Caco-2 (cell line): ENCODE results near the gene HPS5. TPM values are rescaled to one million over a fixed set of nuclear protein-coding genes. Genes with fewer than 3 reads are reported as not detected.

Experiments
- BruUV-seq: library from RNA; stranded (reverse); fragments of 400-500 nt; replicated peaks from 2 replicates; lab custom pipeline; 2021; lab: Mats Ljungman, UMichigan
- CTCF ChIA-PET: fragments of 300-600 bp; sonication (Branson Sonifier 250); formaldehyde crosslinking; loops from one replicate; lab custom pipeline; 2022; ENCODE audit warnings: antibody characterized with exemption; lab: Charles Lee
- POLR2A ChIA-PET: fragments of 300-600 bp; sonication (Branson Sonifier 250); formaldehyde crosslinking; loops from one replicate; lab custom pipeline; 2022; ENCODE audit warnings: antibody characterized with exemption; lab: Charles Lee
- DNase-seq, 2 experiments: peaks; one replicate each; pipeline versions ENCODE4 v3.0.0 to v3.0.0-alpha.2; 2020 to 2022
- H3K27me3 ChIP-seq: replicated peaks from 2 replicates; pipeline ENCODE4 v1.6.0; 2011; ENCODE audit warnings: low read length; ENCODE audit not compliant: control insufficient read depth, insufficient read depth
- H3K36me3 ChIP-seq: 2 replicates; pipeline ENCODE4 v1.5.1; 2011; ENCODE audit warnings: low read length; ENCODE audit not compliant: control insufficient read depth, insufficient read depth
- H3K4me1 ChIP-seq: fragments of 250-450 bp; sonication (Bioruptor Pico); 2 replicates; pipeline ENCODE4 v1.5.1; 2020; ENCODE audit warnings: mild to moderate bottlenecking
- H3K4me3 ChIP-seq: 2 replicates; pipeline ENCODE4 v1.5.1; 2011; ENCODE audit warnings: low read depth, mild to moderate bottlenecking, control low read depth, low read length
- H3K9me3 ChIP-seq: fragments of 250-450 bp; sonication (Bioruptor Pico); 2 replicates; pipeline ENCODE4 v1.5.1; 2020; ENCODE audit warnings: mild to moderate bottlenecking, moderate library complexity
- H3K27ac Mint-ChIP-seq: one replicate; pipeline ENCODE4 v1.8.0; 2022; ENCODE audit warnings: mixed read lengths; ENCODE audit not compliant: unreplicated experiment
- H3K27me3 Mint-ChIP-seq: one replicate; pipeline ENCODE4 v1.8.0; 2022; ENCODE audit warnings: mixed read lengths; ENCODE audit not compliant: insufficient read depth, unreplicated experiment
- H3K36me3 Mint-ChIP-seq: one replicate; pipeline ENCODE4 v1.8.0; 2022; ENCODE audit warnings: mild to moderate bottlenecking, mixed read lengths; ENCODE audit not compliant: insufficient read depth, unreplicated experiment
- H3K4me1 Mint-ChIP-seq: one replicate; pipeline ENCODE4 v1.8.0; 2022; ENCODE audit warnings: low read depth, mixed read lengths; ENCODE audit not compliant: unreplicated experiment
- H3K4me3 Mint-ChIP-seq: one replicate; pipeline ENCODE4 v1.8.0; 2022; ENCODE audit warnings: mild to moderate bottlenecking, moderate library complexity, mixed read lengths; ENCODE audit not compliant: unreplicated experiment
- H3K9me3 Mint-ChIP-seq: one replicate; pipeline ENCODE4 v1.8.0; 2022; ENCODE audit warnings: mixed read lengths; ENCODE audit not compliant: unreplicated experiment
- CTCF ChIP-seq, 2 experiments: fragments of 200-600 bp in 1 of 2; IDR thresholded peaks; 1 replicate in 1 of 2; 2 replicates in 1 of 2; pipeline versions ENCODE4 v1.5.1 to v1.8.0; 2011 to 2022; ENCODE audit warnings: antibody characterized with exemption in 1 of 2, control low read depth in 1 of 2, inconsistent platforms in 1 of 2, low read depth in 1 of 2, low read length in 1 of 2, mild to moderate bottlenecking in 1 of 2, moderate library complexity in 1 of 2; ENCODE audit not compliant: insufficient read depth in 1 of 2, severe bottlenecking in 1 of 2, unreplicated experiment in 1 of 2
- intact Hi-C: fragments of 100-400 bp; cut with micrococcal nuclease; formaldehyde crosslinking; loops from one replicate; pipeline ENCODE4 v1.10.0; 2022; ENCODE audit not compliant: unreplicated experiment
- total RNA-seq: library from RNA; stranded (reverse); gene quantifications from 2 replicates; pipeline ENCODE4 v1.2.3, GENCODE V29; 2022

Gene HPS5
- total RNA-seq, 1 experiment from 2014 or later = 17.5 TPM

- Histone ChIP-seq H3K9me3 (no peaks in the 10 kb centered on the region), H3K36me3 (no peaks in the 10 kb centered on the region), H3K4me3 (no peak overlapping the region), H3K4me1 (peaks cover 26% of the 10 kb centered on the region), H3K27me3 (no peaks in the 10 kb centered on the region)
- Mint-ChIP-seq H3K36me3 (no peaks in the 10 kb centered on the region), H3K9me3 (no peaks in the 10 kb centered on the region), H3K4me3 (no peak overlapping the region), H3K27ac (no peak overlapping the region), H3K27me3 (no peaks in the 10 kb centered on the region), H3K4me1 (peaks cover 7% of the 10 kb centered on the region)
- ChIA-PET CTCF (no interaction called here), POLR2A (no interaction called here)
- no TSS peak for BruUV-seq
- peak in 1 of 2 experiments; percentile 40 for DNase-seq
- TF ChIP-seq CTCF (IDR thresholded peaks at IDR 0.05; ENCODE audit: insufficient read depth in 1 of 2, low read depth in 1 of 2, low read length in 1 of 2, severe bottlenecking in 1 of 2, unreplicated experiment in 1 of 2) = no peak
- intact Hi-C loops = no loop called here
Measured at GRCh38 chr11:18259259-18259658, 62.7 kb downstream of the HPS5 start.

- H3K36me3 Mint-ChIP-seq = no peaks in the 10 kb centered on the region
- CTCF ChIA-PET = no interaction called here
- Histone ChIP-seq H3K9me3 (no peaks in the 10 kb centered on the region), H3K4me1 (peaks cover 10% of the 10 kb centered on the region; the same call in 1 of the 2 replicates), H3K4me3 (no peak overlapping the region), H3K36me3 (no peaks in the 10 kb centered on the region), H3K27me3 (no peaks in the 10 kb centered on the region)
- H3K27me3 Mint-ChIP-seq = peaks cover 3% of the 10 kb centered on the region
- no peak for TF ChIP-seq CTCF (IDR thresholded peaks at IDR 0.05; ENCODE audit: insufficient read depth in 1 of 2, low read depth in 1 of 2, low read length in 1 of 2, severe bottlenecking in 1 of 2, unreplicated experiment in 1 of 2)
- intact Hi-C loops = no loop called here
- POLR2A ChIA-PET = no interaction called here
- H3K4me3 Mint-ChIP-seq = no peak overlapping the region
- no TSS peak for BruUV-seq
- H3K9me3 Mint-ChIP-seq = no peaks in the 10 kb centered on the region
- DNase-seq = no peak
- no peak overlapping the region for H3K27ac Mint-ChIP-seq
- H3K4me1 Mint-ChIP-seq = no peaks in the 10 kb centered on the region
Measured at GRCh38 chr11:18254781-18255361, 67.1 kb downstream of the HPS5 start.

GRCh38 chr11:18253778-18254338 lies 68.1 kb downstream of the HPS5 start:
- Mint-ChIP-seq H3K27me3 (peaks cover 3% of the 10 kb centered on the region), H3K36me3 (no peaks in the 10 kb centered on the region), H3K4me1 (no peaks in the 10 kb centered on the region), H3K27ac (no peak overlapping the region), H3K9me3 (no peaks in the 10 kb centered on the region), H3K4me3 (no peak overlapping the region)
- ChIA-PET CTCF (no interaction called here), POLR2A (no interaction called here)
- TF ChIP-seq CTCF (IDR thresholded peaks at IDR 0.05; ENCODE audit: insufficient read depth in 1 of 2, low read depth in 1 of 2, low read length in 1 of 2, severe bottlenecking in 1 of 2, unreplicated experiment in 1 of 2) = no peak
- intact Hi-C loops = no loop called here
- BruUV-seq = no TSS peak
- Histone ChIP-seq H3K4me1 (peaks cover under 1% of the 10 kb centered on the region; the same call in 1 of the 2 replicates), H3K4me3 (no peak overlapping the region), H3K36me3 (no peaks in the 10 kb centered on the region), H3K27me3 (no peaks in the 10 kb centered on the region), H3K9me3 (no peaks in the 10 kb centered on the region)
- no peak for DNase-seq
